K562 (cell line): Measurements from ENCODE around the gene ZFAND3.

ENCODE experiments used
- CREB3 ChIP-seq: fragments of 450-650 bp; conservative IDR thresholded peaks from 2 replicates; pipeline ENCODE4 v1.6.1; 2016; ENCODE audit warnings: missing genetic modification characterization, low read depth, mild to moderate bottlenecking, missing compliant biosample characterization, moderate library complexity
- ELF1 ChIP-seq: fragments of 200-800 bp; sonication (Bioruptor generic); IDR thresholded peaks from 2 replicates; pipeline ENCODE4 v1.6.1; 2016; ENCODE audit warnings: missing genetic modification characterization, missing compliant biosample characterization
- TAF1 ChIP-seq: IDR thresholded peaks from 2 replicates; pipeline ENCODE4 v1.6.1; 2011; ENCODE audit warnings: mild to moderate bottlenecking, low read length, moderate library complexity; ENCODE audit not compliant: insufficient read depth, control insufficient read depth, severe bottlenecking; ENCODE audit errors: extremely low read depth
- ZSCAN29 ChIP-seq: fragments of 450-650 bp; IDR thresholded peaks from 2 replicates; pipeline ENCODE4 v1.6.1; 2017

- TF ChIP-seq ZSCAN29 (no peak), ELF1 (tag) (no peak), CREB3 (tag) (no peak), TAF1 (no peak)
These were observed 154.9 kb downstream of the ZFAND3 start for GRCh38 chr6:37974381-37974780.
